Head of caudate nucleus (tissue), 42 donors: ENCODE data around the gene CDH4.

Source experiments
- DNase-seq, 42 donors: peaks; one replicate each; pipeline versions ENCODE4 v3.0.0 to v3.0.0-alpha.2; 2020 to 2021; ENCODE audit warnings: mixed read lengths in 7 of 42
- intact Hi-C: fragments of 100-400 bp; cut with DNase I; formaldehyde crosslinking; loops from one replicate; pipeline ENCODE4 v1.15.0; 2022

CDH4 gene

DNA sequence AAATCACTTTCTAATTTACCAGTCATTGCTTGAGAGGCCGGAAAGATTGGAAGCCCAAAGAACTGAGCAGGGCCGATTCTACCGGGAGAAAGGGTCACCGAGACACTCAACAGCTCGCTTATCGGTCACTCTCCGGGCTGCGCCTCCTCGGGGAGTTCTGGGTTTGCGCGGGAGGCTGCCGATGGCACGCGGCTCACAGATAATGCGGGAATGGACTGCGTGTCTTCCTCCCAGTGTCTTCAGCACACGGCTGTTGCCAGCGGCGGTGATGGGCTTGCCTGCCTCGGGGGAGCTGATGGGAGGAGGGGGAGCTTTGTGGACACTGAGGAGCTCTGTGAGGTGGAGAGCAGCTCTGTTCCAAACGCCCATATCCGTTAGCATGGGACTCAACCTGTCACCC is 314.6 kb downstream of the CDH4 start:
- no peak for DNase-seq
- intact Hi-C loops, result no loop called here

DNA sequence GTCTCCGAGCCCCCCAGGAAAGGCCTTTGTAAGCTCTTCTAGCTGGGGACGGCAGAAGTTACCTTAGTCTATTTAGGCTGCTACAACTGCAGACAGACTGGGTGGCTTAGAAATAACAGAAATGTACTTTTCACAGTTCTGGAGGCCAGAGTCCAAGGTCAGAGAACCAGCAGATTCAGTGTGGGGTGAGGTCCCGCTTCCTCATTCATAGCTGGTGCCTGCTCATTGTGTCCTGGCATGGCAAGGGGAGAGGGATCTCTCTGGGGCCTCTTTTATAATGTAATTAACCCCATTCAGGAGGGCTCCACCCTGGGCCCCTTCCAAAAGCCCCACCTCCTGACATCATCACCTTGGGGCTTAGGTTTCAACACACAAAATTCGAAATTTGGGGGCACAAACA is 315.1 kb downstream of the CDH4 start:
- DNase-seq, result no peak
- intact Hi-C loops, result no loop called here

DNA sequence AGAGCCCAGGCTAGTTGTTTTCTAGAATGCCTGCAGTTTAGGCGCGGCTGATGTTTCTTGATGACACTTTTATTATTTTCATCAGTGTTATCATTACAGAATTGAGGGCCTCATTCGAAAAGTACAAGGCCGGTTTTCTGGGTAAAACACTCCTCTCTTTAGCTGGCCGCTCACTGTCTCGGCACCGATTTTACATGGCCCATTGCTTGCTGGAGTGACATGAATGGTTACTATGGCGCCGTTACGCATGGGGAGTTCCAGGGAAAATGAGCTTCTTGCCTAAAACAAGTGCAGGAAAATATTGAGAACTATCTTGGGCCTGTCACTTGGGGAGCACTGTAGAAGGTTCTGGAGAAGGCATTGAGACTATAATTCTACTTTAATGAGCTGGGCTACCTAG is 317.8 kb downstream of the CDH4 start:
- intact Hi-C loops, result no loop called here
- peak in 2 of 42 donors; percentile 15 to 17 for DNase-seq

DNA sequence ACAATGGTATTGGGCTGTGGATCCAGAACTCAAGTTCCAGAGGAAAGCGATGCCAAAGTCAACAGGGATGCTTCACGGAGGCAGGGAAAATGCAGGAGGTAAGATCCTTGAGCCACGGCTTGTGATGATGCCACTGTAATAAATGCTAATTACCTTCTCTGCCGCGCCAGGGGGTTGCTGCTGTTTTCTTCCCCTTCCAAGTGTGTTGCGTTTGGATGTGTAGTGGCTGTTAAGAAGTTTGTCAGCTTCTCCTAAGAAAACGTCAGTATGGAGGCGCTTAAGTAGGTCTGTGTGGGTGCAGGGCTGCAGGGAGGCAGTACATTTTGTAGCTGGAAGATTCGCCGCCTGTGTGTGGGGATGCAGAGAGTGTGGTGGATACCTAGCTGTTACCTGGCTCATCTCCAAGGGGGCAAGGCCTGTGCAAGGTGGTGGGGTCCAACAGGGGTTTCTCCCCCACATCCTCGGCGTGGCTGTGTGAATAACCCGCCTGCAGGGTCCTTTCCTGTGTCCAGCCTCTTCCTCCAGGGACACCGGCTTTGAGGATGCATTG is 318.7 kb downstream of the CDH4 start:
- peak in 35 of 42 donors; percentile 9 to 77 (median 42) for DNase-seq
- intact Hi-C loops, result no loop called here

DNA sequence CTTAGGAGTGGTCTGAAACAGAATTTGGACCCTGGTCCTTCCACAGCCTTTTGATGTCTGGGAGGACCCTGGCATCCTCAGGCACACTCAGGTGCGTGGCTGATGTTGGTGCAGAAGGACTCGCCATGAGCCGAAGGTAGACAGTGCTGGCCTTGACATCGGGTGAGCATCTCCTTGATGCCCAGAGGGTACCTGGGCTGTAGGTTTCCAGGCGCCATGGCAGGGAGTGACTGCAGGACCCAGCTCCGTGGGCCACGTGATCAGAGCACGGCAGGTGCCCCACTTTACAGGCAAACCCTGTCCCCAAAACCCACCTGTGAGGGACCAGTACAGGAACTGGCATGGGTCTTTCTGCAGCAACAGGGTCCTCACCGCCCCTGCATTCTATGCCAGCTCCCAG is 319.2 kb downstream of the CDH4 start:
- no peak for DNase-seq
- intact Hi-C loops, result no loop called here

DNA sequence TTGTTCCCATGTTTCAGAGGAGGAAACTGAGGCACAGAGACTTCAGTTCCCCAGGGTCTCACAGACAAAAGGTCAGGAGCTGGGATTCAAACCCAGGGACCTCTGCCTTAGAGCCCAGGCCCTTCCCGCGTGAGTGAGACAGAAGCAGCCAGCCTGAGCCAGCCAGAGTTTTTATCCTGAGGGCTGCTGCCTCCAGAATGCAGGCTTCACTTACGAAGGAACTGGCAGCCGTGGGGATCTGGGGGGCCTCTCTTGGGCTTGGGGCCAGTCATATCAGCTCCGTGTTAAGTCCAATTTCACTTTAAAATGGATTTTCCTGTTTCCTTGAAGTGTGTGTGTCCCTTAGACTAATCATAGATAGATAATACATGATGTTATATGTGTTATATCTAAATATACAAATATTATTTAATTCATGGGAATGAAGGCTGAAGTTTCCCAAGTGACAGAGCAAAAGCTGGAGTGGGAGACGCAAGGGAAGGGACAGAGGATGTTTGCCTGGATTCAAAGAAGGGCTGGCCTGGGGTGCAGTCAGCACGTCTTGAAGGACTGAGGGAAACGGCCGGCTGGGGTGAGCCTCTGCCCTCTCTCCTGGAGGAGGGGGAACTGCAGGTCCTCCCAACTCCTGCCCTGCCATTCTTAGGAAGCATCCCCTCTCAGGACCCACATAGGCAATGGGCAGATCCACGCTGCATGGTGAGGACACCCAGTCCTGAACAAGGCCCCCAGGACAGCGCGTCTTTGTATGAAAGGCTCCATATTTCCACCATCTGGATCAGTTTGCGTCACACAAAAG is 320.1 kb downstream of the CDH4 start:
- intact Hi-C loops, result no loop called here
- DNase-seq, result no peak

DNA sequence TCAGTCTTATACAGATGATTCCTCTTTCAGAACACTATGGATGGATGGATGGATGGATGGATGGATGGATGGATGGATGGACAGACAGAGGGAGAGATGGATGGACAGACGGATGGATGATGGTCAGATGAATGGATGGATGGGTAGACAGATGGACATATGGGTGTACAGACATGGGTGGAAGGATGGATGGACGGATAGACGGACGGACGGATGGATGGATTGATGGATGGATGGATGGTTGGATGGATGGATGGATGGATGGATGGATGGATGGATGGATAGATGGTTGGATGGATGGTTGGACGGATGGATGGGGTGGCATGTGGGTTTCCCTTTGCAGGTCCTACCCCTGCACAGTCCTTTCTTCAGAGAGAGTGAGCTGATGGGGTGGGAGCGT is 320.7 kb downstream of the CDH4 start:
- intact Hi-C loops, result no loop called here
- DNase-seq, result no peak

DNA sequence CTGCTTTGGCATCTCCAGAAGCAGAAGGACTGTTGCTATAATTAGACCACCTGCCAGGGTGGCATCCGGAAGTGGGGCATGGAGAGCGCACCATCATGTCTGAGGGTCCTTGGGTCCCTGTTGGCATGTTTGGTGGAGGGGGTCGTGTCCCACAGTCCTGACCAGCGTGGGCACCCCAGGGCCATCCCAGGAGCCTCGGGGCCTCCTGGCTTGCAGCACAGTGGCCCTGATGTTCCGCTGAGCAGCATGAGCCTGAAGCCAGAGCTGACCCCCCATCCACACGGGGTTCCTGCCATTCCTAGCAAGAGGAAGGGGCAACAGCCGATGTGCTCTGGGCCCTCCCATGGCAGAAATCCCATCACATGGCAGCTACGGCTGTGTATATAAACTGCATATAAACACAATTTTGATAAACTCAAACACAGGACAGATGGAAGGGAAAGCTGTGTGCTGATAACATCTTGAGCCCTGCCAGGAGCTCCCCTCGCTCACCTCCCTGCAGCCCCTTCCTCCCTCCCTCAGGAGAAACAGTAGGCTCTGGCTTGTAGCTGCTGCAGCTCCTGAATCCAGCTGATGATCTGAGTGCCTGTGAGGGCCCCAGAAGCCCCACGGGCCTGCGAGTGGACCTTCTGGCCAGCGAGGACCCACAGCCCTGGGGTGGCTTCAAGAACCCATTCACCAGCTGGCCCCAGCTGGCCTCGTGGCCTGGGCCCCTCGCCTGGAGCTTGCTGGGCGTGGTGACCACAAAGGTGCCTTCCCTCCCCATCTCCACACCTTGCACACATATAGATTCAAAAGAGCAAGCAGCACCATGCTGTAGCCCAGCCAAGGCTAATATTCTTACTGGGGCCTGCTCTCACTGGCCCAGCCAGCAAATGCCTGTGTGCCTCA is 321.6 kb downstream of the CDH4 start:
- intact Hi-C loops, result no loop called here
- no peak for DNase-seq

DNA sequence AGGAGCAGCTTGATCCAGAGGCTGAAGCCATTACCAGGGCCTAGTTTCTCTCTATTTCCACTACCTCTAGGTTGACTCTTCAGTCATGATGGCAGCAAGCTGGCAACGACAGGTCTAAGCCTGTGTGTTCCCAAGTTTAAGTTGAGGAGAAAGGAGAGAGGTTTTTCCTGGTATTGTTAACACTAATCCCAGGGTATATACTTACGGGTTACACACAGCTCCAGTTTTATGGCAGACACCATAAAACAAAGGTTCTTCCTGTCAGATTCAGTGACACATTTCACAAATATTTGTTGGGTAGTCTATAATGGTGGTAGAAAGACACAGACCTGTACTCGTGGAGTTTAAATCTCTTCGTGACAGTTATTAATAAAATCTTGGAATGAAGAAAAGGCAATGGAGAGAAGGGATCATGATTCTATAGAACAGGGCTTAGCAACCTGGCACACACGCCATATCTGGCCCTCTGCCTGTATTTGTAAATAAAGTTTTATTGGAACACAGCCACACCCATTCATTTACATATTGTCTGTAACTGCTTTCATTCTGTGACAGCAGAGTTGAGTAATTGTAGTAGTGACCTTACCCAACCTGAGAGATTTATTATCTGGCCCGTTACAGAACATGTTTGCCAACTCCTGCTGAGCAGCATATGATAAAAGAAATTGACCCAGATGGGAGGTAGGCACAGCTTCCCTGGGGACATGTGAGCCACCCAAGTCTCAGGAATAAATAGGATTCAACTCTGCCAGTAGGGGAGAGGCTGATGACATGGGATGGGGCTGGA is 323.3 kb downstream of the CDH4 start:
- intact Hi-C loops, result no loop called here
- DNase-seq, result no peak

DNA sequence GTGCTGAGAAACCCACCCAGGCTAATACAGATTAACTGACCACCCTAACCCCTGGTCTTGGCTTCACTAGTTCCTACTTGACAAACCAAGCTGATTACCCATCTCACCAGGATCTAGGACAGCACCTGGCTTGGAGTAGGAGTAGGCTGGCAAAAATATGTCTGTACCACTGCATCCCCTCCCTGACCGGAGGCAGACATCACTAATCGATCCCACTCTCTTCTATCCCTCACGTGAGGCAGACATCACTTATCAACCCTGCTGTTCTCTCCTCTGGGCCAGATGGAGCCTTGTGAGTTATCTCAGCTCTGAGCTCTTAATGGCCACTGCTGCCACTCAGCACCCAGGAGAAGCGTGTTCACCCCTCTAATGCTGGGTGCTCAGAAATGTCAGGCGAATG is 324.3 kb downstream of the CDH4 start:
- no peak for DNase-seq
- intact Hi-C loops, result no loop called here

DNA sequence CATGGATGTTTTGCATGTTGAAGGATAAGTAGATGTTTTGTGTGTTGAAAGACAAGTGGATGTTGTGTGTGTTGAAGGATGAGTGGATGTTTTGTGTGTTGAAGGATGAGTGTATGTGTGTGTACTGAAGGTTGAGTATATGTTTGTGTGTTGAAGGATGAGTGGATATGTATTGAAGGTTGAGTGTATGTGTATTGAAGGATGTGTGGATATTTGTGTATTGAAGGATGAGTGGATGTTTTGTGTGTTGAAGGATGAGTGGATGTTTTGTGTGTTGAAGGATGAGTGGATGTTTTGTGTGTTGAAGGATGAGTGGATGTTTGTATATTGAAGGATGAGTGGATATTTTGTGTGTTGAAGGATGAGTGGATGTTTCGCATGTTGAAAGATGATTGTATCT is 325.0 kb downstream of the CDH4 start:
- DNase-seq, result no peak
- intact Hi-C loops, result no loop called here

DNA sequence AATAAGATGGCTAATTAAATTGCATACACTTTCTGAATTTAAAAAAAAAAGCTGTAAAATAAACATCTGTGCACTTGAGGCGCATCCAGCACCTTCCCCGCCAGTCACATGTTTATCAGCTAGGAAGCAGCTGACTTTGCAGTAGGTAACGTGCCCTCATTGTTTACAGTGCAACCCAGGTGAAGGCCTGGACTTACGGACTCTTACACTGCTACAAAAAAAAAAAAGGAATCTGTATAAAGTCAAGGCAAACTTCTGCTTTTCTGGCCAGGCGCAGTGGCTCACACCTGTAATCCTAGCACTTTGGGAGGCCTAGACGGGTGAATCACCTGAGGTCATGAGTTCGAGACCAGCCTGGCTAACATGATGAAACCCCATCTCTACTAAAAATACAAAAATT is 327.8 kb downstream of the CDH4 start:
- no peak for DNase-seq
- intact Hi-C loops, result no loop called here

DNA sequence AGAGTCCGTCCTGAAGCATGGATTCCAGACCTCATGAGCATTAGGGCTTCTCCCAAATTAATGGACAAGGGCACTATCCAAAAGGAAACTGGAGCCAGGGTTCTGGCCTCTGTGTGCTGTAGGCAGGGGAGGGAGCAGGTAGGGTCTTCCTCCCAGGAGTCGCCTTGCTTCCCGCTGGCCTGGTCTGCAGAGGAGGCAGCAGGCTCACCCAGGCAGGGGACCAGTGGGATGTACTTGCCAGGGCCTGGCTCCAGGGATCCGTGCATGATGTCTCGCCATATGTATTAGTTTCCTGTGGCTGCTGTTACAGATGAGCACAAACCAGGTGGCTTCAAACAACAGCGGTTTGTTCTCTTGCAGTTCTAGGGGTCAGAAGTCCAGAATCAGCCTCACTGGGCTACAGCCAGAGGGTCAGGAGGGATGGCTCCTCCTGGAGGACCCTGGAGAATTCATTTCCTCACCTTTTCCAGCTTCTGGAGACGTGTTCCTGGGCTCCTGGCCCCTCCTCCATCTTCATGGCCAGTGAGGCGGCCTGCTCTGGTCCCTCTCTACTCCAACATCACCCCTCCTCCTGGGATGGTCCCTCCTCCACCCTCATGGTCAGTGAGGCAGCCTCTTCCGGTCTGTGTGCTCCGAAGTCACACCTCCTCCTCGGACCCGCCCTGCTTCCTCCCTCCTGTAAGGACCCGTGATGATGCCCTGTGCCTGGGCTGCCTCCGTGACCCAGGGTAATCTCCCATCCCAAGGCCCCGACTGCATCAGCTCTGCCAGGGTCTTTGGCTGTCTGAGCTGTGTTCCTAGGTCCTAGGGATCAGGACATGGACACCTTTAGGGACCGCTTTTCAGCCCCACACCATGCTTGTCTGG is 329.1 kb downstream of the CDH4 start:
- intact Hi-C loops, result no loop called here
- DNase-seq, result no peak

DNA sequence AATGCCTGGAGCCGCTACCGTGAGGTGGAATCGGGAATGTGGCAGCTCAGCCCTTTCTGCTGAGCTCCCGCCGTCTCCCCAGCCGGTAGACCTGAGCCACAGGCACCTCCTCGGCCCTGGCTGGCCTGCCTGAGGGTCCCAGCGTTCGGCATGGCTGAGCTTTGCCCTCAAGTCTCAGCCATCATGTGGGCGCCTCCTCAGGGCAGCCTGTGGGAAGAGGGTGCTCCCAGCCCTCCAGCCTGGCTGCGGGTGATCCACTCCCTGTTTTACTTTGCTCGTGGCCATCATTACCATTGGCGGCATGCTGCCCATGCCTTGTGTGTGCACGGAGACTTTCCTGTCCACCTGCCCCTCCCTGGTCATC is 329.7 kb downstream of the CDH4 start:
- intact Hi-C loops, result no loop called here
- DNase-seq, result no peak

DNA sequence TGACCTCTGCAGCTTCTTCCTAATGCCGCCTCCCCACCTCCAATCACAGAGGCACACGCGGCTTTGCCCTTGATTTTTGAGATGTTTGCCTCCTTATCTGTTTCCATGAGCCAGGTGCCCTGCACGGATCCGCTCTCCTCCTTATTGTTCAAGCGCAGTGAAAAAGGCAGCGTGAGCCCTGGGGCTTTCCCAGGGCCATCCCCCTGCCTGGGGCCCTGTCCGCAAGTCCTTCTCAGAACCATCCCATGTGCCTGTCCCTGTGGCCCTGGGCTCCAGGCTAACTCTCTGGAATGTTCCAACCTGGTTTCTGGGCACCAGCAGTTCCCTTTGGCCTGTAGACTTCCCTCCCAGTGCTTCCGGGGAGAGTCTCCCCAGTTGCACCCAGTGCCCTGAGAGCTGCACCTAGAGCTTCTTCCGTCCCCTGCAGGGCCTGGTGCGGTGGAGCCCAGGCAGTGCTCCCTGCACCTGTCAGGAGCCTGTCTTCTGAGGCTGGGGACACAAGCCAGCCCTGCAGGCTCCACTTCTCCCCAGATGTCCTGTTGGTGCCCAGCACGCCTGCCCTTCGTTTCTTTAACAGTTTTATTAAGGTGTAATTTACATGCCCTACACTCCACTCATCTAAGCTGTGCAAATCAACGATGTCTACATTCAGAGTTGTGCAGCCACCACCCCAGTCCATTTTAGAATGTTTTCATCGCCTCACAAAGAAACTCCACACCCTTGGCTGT is 330.3 kb downstream of the CDH4 start:
- intact Hi-C loops, result no loop called here
- no peak for DNase-seq

DNA sequence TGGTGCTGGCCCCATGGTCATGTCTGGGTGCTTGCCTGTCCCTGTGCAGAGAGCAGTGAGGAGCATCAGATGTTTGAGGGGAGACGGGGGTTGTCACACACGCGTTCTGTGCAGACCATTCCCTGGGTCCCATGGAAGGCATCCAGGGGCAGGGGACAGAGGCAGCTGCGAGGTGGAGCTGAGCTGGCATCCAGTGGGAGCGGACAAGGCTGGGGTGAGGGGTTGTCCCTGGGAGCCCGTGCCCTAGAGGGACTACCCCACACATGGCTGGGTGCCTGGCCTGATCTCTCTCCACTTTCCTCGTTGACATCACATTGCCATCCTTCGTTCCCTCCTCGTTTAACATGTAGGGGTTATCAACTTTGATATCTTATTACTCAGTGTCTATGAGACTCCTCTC is 331.3 kb downstream of the CDH4 start:
- no peak for DNase-seq
- intact Hi-C loops, result no loop called here

DNA sequence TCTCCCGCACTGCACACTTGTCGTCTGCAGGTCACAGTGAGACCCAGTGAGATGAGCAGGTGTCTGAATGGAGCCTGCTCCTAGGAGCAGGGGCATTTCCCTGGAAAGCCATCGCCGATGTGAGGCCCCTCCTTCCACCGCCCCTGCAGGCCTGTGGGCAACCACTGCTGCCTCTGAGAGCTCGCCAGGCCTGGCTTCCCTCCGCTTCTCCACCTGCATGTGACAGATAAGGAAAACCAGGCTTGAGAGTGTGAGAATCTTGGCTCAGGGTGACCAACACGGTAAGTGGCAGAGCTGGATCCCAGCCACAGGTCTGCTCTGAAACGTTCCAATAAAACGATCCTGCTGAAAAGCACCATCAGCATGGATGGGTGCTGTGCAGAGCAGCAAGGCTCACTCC is 332.8 kb downstream of the CDH4 start:
- no peak for DNase-seq
- intact Hi-C loops, result no loop called here

DNA sequence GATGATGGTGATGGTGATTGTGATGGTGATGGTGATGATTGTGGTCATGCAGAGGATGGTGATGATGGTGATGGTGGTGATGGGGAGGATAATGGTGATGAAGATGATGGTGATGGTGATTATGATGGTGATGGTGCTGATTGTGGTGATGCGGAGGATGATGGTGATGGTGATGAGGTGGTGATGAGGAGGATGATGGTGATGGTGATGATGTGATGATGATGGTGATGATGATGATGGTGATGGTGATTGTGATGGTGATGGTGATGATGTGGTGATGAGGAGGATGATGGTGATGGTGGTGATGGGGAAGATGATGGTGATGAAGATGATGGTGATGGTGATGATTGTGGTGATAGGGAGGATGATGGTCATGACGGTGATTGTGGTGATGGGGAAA is 333.7 kb downstream of the CDH4 start:
- DNase-seq, result no peak
- intact Hi-C loops, result no loop called here
